ENCODE results near the gene GHITM.
"Not testable (repeated sequence)": the region's sequence is repeated elsewhere in the genome, so short reads cannot be mapped to it uniquely, and the experiment has no call there.

GRCh38 chr10:84113468-84113867, 25.8 kb upstream of the GHITM start:
- not testable (repeated sequence) for TF ChIP-seq CTCF (conservative IDR thresholded peaks at IDR 0.05 in 1 of 2, IDR thresholded peaks at IDR 0.05 in 1 of 2; ENCODE audit: extremely low read depth in 1 of 2, insufficient read depth in 1 of 2, low read depth in 1 of 2, low read length in 2 of 2); EZH2 (IDR thresholded peaks at IDR 0.05; ENCODE audit: borderline replicate concordance, low read length)
